Stimulated activated effector memory CD8-positive, alpha-beta T cell treated with anti-CD3 and anti-CD28 coated beads, Interleukin-12 subunit alpha, Interleukin-12 subunit beta, amount 100 ng/mL, for 72 hours (primary cell): Measurements from ENCODE around the gene CHAT.
A peak's percentile ranks its signal among the peaks of the same experiment; 100 is the strongest.

ENCODE experiments used
- ATAC-seq: fragments of 150-1000 bp; cut with Tn5 transposase; 2 replicates; pipeline ENCODE4 v1.10.0; 2021
- DNase-seq, 2 donors: peaks; one replicate each; pipeline ENCODE4 v3.0.0; 2021 to 2022; ENCODE audit warnings: low spot score in 2 of 2
- H3K27ac Mint-ChIP-seq: one replicate; pipeline ENCODE4 v1.8.0; 2022; ENCODE audit warnings: mild to moderate bottlenecking, mixed read lengths
- H3K36me3 Mint-ChIP-seq: one replicate; pipeline ENCODE4 v1.8.0; 2022; ENCODE audit warnings: mild to moderate bottlenecking, mixed read lengths
- H3K4me1 Mint-ChIP-seq: one replicate; pipeline ENCODE4 v1.8.0; 2022; ENCODE audit warnings: mixed read lengths
- H3K4me3 Mint-ChIP-seq: one replicate; pipeline ENCODE4 v1.8.0; 2022; ENCODE audit warnings: mild to moderate bottlenecking, mixed read lengths
- H3K9me3 Mint-ChIP-seq: one replicate; pipeline ENCODE4 v1.8.0; 2022; ENCODE audit warnings: mixed read lengths

The CHAT gene

DNA sequence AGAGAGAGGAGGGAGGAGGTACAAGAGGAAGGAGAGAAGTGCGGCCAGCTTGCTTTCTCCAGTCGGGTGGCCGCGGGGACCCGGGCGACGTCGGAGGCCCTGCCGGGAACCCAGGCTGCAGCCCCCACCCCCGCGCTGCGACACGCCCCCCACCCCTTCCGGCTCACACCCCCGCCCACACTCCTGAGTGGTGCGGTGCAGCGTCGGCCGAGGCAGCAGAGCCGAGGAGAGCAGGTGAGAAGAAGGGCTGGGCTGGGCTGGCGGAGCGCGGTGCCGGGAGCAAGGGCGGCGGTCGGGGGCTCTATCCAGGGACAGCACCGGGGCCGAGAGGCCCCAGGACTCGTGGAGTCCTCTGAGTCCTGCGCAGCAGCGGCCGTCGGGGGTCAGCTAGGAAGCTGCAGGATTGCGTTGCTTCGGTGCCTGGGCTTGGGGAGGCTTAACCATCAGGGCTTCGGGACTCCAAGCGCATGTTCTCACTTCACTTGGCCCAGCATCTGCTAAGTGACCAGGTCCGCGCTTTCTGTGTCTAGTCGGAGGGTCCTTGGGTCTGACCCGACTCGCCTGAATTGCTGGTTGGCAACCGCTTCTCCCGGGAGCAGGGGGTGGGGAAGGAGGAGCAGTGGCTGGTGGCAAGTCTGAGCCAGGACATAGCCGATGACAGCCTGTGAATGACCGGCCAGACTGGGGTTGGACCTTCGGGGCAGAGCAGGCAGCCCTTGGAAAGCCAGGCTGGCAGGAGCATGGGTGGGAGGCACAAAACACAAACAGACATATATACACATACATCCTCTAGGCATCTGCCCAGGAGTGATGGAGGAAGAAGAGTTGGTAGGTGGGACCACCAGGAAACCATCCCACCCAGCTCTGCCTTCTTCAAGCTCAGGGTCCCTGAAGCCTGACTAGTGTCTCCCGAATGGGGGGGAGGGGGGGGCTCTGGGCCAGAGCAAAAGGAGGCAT lies 683 bp downstream of the CHAT start:
- ATAC-seq (no peak), DNase-seq (no peak)
- Mint-ChIP-seq H3K4me1 (peaks cover 16% of the 10 kb centered on the region), H3K9me3 (no peaks in the 10 kb centered on the region), H3K36me3 (peaks cover 8% of the 10 kb centered on the region), H3K4me3 (no peak overlapping the region), H3K27ac (no peak overlapping the region)

DNA sequence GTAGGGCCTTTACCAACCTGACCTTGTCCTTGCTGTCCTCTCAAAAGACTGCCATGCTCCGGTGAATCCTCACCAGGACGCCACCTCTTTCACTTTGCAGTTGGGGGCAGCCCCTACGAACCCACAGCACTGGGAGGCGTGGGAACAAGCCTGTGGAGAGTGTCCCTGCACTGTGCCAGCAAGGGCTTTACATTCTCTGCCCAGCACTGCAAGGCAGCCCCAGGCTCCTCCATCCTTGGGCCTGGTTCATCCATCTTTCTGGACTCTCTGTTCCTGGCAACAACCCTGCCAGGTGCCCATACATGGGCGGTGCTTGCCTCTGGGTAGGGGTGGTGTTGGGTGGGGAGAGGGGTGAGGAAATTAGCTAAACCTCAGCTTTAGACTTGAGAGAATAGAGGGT lies 1.4 kb downstream of the CHAT start:
- H3K9me3 Mint-ChIP-seq = no peaks in the 10 kb centered on the region
- H3K36me3 Mint-ChIP-seq = peaks cover 8% of the 10 kb centered on the region
- peaks cover 16% of the 10 kb centered on the region for H3K4me1 Mint-ChIP-seq

DNA sequence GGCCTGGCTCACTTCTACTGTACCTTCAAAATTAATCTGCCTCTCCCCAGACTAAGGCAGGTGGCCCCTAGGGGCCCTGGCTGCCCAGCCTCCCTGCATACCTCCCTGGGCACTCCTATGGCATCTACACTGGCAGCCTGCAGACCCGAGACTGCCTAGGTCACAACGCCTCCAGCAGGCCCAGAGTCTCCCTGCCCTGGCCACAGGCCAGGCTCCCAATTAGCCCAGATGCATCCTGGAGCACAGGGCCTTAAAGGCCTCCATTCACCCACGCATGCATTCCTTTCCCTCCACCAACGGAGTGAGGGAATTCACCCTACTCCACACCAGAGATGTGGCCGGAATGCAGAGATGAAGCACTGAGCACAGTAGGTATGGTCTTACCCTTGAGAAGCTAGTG lies 1.9 kb downstream of the CHAT start:
- H3K4me1 Mint-ChIP-seq = peaks cover 16% of the 10 kb centered on the region
- H3K4me3 Mint-ChIP-seq = no peak overlapping the region
- ATAC-seq (peak; percentile 8), DNase-seq (no peak)
- H3K36me3 Mint-ChIP-seq = peaks cover 8% of the 10 kb centered on the region
- H3K27ac Mint-ChIP-seq = no peak overlapping the region
- no peaks in the 10 kb centered on the region for H3K9me3 Mint-ChIP-seq

More for the DNA sequence above, 1.4 kb downstream of the CHAT start:
- no peak for ATAC-seq
- Mint-ChIP-seq H3K4me3 (no peak overlapping the region), H3K27ac (no peak overlapping the region)
- DNase-seq = no peak

DNA sequence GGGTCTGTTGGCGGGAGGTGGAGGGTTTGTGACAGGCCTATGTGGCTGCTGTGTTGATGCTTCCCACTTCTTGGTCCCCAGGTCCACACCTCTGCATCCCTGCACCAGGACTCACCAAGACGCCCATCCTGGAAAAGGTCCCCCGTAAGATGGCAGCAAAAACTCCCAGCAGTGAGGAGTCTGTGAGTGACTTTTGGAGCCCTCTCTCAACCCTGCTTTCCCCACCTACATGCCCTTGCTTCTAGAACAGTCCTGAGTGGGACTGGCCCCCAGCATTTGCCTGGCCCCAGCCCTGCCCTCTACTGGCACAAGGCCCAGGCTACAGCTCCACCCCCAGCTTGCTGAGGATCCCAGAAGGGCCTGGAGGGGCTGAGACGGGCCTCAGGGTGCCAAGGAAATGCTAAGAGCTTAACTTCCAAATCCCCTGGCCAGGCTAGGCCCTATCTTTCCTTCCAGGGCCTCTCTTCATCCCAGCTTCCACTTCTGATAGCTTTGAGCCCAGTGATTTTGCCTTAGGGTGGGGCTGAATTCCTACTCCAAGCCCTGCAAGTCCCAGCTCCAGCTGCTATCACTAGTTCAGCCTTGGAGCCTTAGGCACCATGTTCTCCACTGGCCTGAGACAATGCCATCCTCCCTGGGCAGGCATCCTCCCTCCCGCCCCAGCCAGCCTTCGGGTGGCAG lies 2.7 kb downstream of the CHAT start:
- Mint-ChIP-seq H3K36me3 (peaks cover 2% of the 10 kb centered on the region), H3K27ac (no peak overlapping the region), H3K4me1 (peaks cover 16% of the 10 kb centered on the region), H3K9me3 (no peaks in the 10 kb centered on the region), H3K4me3 (no peak overlapping the region)
- DNase-seq (no peak), ATAC-seq (no peak)

DNA sequence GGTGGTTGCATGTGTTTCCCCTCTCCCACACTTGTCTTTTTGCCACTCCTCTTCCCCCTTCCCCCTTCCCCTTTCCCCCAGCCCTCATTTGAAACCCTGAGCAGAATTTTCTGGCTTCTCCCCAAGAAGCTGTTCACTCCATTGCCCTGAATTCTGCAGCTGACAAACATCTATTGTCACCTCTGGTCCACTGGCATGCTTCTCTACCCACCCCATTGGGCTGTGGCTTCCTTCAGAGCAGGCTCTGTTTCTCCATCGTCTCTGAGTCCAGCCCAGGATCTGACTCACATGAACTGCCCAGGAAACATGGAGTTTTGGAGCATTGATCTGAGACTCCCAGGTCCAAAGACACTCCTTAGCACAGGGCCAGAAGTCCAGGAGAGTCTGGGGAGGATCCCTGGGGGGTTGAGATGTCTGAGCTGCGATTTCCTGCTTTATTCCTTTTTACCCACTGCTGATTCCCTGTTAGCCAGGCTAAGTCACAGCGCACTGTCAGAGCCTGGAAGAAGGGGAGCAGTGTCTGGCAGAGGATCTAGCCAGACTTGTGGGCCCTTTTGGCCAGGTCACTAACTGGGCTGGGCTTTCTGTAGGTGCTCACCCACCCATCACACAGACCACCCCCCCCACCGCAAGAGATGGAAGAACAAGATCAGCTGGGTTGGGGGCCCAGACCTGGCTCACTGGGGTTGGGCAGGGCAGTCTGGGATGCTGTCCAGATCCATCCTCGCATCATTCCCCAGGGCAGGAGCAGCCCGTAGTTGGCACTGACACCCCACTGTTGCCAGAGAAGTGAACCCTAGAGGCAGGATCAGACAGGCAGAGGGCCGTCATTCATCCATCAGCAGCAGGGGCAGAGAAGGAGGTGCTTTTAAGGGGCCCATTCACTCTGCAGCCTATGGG lies 3.5 kb downstream of the CHAT start:
- no peaks in the 10 kb centered on the region for H3K36me3 Mint-ChIP-seq
- no peak for DNase-seq
- H3K27ac Mint-ChIP-seq = no peak overlapping the region

DNA sequence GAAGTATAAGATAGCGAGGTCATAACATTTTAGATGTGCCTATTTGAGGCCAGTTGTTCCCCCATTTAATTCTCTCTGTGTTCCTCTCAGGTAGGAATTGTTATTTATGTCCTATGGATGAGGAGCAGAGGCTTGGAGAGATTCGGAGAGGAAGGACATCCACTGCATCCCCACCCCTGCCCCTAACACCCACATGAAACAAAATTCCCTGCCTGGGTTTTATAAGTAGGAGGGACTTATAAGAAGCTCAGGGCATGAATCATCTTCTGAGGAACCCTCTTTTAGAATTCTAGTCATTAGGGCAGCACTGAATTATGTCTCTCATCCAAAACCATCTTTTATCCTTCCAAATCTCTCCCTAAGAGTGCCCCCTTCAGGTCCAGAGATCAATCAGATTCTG lies 5.0 kb downstream of the CHAT start:
- peaks cover 5% of the 10 kb centered on the region for H3K4me1 Mint-ChIP-seq
- H3K36me3 Mint-ChIP-seq = no peaks in the 10 kb centered on the region
- H3K27ac Mint-ChIP-seq = no peak overlapping the region
- no peak for ATAC-seq
- H3K9me3 Mint-ChIP-seq = no peaks in the 10 kb centered on the region
- no peak for DNase-seq
- no peak overlapping the region for H3K4me3 Mint-ChIP-seq

More for the DNA sequence above, 3.5 kb downstream of the CHAT start:
- peaks cover 8% of the 10 kb centered on the region for H3K4me1 Mint-ChIP-seq
- no peaks in the 10 kb centered on the region for H3K9me3 Mint-ChIP-seq
- no peak overlapping the region for H3K4me3 Mint-ChIP-seq
- no peak for ATAC-seq

DNA sequence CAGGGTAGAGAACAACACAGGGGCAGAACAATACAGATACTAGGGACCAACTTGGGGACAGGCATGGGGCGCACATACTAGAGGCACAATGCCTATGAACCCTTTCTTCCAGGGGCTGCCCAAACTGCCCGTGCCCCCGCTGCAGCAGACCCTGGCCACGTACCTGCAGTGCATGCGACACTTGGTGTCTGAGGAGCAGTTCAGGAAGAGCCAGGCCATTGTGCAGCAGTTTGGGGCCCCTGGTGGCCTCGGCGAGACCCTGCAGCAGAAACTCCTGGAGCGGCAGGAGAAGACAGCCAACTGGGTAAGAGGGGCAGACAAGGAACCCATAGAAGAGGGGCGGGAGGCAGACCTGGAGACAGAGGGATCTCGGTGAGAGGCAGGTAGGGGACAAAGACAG lies 5.8 kb downstream of the CHAT start:
- DNase-seq = no peak
- Mint-ChIP-seq H3K4me1 (peaks cover 2% of the 10 kb centered on the region), H3K27ac (no peak overlapping the region), H3K4me3 (no peak overlapping the region), H3K36me3 (no peaks in the 10 kb centered on the region), H3K9me3 (no peaks in the 10 kb centered on the region)
- no peak for ATAC-seq

DNA sequence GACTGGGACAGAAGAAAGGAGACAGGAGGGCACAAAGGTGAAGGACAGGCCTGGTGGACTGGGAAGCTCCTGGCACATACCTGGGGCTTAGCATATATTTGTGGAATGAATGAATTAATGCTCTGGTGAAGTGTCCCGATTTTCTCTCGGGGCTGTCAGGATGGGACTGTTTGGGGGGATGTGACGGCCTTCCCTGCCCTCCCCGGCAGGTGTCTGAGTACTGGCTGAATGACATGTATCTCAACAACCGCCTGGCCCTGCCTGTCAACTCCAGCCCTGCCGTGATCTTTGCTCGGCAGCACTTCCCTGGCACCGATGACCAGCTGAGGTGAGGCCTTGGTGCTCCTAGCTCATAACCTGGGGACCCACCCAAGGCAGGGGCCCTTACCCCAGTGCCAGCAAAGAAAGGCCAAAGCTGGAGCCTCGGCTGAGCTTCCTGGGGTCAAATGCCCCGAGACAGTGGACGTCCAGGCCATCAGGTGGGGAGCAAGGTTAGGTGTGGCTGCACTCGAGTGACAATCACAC lies 6.5 kb downstream of the CHAT start:
- no peak overlapping the region for H3K27ac Mint-ChIP-seq
- no peak for DNase-seq
- no peak for ATAC-seq
- no peaks in the 10 kb centered on the region for H3K36me3 Mint-ChIP-seq
- no peaks in the 10 kb centered on the region for H3K9me3 Mint-ChIP-seq
- H3K4me3 Mint-ChIP-seq = no peak overlapping the region
- no peaks in the 10 kb centered on the region for H3K4me1 Mint-ChIP-seq

DNA sequence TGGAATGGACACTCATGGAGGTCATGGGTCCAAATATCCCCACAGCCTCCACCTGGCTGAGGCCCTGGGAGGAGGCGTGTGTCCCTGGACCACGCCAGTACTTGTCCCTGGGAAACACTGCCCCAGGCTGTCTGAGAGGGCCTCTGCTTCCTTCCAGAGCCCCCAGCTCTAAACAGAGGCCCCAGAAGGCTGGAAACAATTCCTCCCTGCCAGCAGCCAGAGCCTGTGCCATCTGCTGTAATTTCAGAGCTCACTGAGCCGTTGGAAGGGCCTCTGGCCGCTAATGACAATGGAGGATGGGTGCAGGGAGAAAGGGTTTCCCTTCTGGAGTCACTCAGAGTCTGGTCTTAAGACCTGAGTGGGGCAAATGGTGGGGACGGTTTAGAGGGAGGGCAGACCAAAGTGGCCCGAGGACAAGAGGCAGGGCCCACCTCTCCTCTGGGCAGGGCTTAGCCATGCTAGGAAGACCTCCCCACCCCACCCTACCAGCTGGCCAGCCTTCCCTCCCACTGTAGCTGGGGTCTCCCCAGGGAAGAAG lies 7.1 kb downstream of the CHAT start:
- no peak for ATAC-seq
- no peak overlapping the region for H3K4me3 Mint-ChIP-seq

DNA sequence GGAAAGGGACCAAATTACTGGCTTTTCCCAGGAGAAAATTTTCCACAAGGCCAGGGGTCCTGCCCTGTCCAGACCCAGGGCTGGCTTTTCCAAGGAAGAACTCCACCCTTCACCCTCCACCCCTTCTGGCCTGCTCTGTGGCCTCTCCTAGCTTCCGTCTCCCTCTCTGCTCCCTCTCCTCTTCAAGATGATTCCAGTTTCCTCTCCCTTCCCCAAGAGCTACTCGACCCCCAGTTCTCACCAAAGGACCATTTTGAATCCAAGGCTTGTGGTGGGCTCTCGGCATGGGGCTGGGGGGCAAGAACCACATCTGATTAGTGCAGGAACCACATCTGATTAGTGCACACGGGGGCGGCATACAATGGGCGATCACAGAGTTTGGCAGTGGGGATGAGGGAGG lies 7.7 kb downstream of the CHAT start:
- Mint-ChIP-seq H3K4me3 (no peak overlapping the region), H3K9me3 (no peaks in the 10 kb centered on the region), H3K4me1 (no peaks in the 10 kb centered on the region), H3K27ac (no peak overlapping the region), H3K36me3 (no peaks in the 10 kb centered on the region)
- no peak for ATAC-seq
- no peak for DNase-seq

More for the DNA sequence above, 7.1 kb downstream of the CHAT start:
- no peaks in the 10 kb centered on the region for H3K9me3 Mint-ChIP-seq
- no peaks in the 10 kb centered on the region for H3K4me1 Mint-ChIP-seq
- no peak for DNase-seq
- no peaks in the 10 kb centered on the region for H3K36me3 Mint-ChIP-seq
- no peak overlapping the region for H3K27ac Mint-ChIP-seq

DNA sequence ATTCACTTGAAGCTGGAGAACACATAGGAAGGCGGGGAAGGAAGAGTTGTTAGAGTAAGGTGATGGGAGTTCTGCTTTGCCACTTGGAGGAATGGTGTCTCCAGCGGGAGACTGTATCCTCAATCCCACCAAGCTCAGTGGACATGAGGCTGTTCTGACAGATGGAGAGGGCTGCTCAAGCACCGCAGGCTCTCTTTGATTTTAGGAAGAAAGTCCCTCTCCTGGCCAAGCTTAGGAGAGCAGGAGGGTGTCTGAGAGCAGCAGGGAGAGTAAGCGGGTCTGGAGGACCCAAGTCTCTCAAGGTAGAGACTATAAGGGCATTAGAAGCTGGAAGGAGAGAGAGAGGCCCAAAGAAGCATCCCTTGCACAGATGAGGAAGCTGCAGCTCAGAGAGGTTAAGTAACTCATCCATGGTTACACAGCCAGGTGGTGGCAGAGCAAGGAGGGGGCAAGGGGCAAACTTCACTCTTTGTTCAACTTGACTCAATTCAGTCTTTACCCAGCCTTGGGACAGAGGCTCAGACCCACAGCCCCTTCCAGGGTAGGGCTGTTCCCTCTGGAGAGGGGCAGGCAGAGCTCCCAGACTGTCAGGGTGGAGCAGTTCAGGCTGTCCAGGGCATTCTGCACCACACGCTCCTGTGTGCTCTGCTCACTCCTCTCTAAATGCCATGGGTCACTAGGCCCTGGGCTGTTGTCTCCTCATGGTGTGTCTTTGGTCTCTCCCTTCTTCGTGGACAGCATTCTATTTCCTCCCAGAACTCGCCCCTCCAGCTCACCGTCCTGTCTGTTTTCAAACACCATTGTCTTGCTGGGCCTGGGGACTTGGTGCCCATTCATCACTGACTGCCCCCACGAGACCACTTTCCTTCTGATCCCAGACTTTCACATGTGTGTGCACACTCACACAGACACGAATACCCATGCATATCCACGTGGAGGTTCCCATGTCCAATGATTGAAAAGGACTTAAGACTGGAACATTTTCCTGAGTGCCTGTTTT lies 8.9 kb downstream of the CHAT start:
- DNase-seq = no peak
- no peak overlapping the region for H3K27ac Mint-ChIP-seq
- H3K9me3 Mint-ChIP-seq = no peaks in the 10 kb centered on the region
- H3K4me1 Mint-ChIP-seq = no peaks in the 10 kb centered on the region
- H3K4me3 Mint-ChIP-seq = no peak overlapping the region
- no peaks in the 10 kb centered on the region for H3K36me3 Mint-ChIP-seq
- ATAC-seq = no peak

DNA sequence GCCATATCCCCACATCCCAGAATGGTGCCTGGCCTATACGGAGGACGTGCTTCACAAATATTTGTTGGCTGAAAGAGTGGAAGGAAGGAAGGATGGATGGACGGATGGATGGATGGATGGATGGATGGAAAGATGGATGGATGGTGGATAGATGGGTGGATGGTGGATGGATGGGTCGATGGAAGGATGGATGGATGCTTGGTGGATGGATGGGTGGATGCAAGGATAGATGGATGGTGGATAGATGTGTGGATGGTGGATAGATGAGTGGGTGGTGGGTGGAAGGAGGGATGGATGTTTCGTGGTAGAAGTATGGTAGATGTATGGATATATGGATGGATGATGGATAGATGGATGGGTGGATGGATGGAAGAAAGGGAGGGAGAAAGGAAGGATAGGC lies 10.8 kb downstream of the CHAT start:
- Mint-ChIP-seq H3K4me3 (no peak overlapping the region), H3K9me3 (no peaks in the 10 kb centered on the region), H3K36me3 (no peaks in the 10 kb centered on the region), H3K27ac (no peak overlapping the region), H3K4me1 (no peaks in the 10 kb centered on the region)
- no peak for DNase-seq
- ATAC-seq = no peak

DNA sequence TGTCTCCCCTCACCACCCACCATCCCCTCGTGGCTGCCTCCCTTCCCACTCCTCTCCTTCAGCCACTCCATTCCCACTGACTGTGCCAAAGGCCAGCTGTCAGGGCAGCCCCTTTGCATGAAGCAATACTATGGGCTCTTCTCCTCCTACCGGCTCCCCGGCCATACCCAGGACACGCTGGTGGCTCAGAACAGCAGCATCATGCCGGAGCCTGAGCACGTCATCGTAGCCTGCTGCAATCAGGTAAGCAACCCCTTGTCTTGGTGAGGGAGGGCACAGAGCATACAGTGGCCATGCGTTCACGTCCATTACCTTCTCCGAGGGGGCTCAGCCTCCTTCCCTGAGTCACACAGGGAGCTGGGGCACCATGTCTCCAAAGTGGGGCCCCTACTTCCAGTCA lies 11.6 kb downstream of the CHAT start:
- ATAC-seq = no peak
- no peak for DNase-seq
- Mint-ChIP-seq H3K36me3 (no peaks in the 10 kb centered on the region), H3K9me3 (no peaks in the 10 kb centered on the region), H3K27ac (no peak overlapping the region), H3K4me1 (no peaks in the 10 kb centered on the region), H3K4me3 (no peak overlapping the region)

DNA sequence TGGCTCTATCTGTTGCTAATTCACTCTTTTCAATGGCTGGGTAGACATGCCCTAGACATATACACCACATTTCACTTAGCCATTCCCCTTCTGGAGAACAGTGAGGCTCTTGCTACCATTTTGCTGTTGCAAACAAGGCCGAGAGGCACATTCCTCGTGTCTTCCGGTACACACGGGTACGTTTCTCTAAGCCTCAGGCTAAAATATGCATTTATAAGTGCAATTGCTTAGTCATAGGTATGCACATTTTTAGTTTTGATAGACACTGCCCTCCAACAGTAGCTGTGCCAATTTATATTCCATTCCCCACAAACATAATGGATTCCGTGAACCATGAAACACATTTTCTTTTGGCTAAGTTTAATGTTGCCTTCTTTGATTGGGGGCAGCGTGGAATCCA lies 13.2 kb downstream of the CHAT start:
- H3K4me1 Mint-ChIP-seq = no peaks in the 10 kb centered on the region
- no peak overlapping the region for H3K4me3 Mint-ChIP-seq
- DNase-seq = no peak
- no peaks in the 10 kb centered on the region for H3K36me3 Mint-ChIP-seq
- no peak overlapping the region for H3K27ac Mint-ChIP-seq
- no peak for ATAC-seq
- no peaks in the 10 kb centered on the region for H3K9me3 Mint-ChIP-seq
